Limb (tissue), 2 donors: ENCODE measurements around the gene TSC1.
A peak's percentile ranks its signal among the peaks of the same experiment; 100 is the strongest.

Experiments
- DNase-seq, 2 donors: peaks; one replicate each; pipeline ENCODE4 v3.0.0-alpha.2; 2016; ENCODE audit errors: extremely low spot score in 2 of 2

The TSC1 gene

DNA sequence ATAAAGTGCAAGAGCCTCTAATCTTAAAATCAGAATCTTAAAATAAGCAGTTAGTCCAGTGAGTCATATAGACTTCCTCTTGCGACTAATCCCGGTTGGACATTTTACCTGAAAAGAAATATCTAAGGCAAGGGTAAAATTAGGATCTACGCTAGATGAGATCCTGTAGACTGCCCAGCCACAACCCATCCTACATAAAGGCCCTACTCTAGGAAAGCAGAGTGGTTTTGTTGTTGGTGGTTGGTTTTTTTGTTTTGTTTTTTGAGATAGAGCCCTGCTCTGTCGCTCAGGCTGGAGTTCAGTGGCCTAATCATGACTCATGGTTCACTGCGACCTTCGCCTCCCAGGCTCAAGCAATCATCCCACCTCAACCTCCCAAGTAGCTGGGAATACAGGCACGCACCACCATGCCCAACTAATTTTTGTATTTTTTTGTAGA lies 6.9 kb downstream of the TSC1 start:
- no peak for DNase-seq

DNA sequence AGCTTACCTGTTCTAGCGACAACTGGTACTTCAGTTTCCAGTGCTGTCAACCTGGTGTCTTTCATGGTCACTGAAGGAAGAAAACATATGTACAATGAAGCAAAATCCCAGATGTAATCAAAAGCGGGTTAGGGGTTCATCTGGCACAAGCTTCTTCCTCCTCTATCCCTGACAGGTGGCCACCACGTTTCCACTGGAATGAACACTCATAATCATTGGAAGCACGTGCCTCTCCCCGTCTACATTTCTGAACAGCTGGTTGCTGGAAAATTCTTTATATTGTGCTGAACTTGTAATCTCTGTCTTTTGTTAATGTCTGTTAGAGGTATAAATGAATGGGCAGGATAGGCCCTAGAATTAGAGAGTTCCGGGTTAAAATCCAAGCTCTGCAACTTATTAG lies 9.4 kb downstream of the TSC1 start:
- no peak for DNase-seq

DNA sequence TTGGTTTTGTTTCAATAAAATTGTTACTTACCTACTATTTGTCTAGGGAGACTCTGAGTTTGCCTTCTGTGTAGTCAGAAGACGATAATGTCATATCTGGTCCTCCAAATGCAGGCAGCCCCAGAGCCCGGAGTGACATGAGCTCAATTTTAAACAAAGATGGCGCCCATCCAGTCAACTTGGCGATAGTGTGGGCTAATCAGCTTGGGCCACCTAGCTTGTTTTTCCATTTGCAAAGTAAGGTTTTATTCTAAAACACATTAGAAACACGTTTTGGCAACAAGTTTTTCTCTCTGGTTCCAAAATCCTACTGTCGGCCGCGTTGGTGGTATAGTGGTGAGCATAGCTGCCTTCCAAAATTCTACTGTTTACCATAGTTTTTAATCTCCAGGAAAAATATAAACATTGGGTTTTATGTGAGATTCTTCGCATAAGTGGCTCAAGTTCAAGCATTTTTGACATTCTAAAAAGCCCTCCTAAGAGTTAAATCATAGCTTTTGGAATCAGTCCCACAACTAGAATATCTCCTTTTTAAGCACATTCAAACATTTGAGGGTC lies 13.2 kb downstream of the TSC1 start:
- DNase-seq, result no peak

DNA sequence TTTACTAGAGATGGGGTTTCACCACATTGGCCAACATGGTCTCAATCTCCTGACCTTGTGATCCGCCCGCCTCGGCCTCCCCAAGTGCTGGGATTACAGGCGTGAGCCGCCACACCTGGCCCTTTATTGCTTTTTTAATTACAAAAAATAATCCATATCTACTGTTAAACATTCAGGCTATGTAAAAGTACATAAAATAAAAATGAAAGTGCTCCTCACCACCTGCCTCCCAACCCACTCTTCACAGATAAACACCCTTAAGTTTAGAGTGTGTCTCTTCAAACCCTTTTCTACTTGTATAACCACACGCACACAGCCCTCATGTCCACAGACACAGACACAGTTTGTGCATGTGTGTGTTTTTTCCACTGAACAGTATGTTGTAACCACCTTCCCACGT lies 16.7 kb downstream of the TSC1 start:
- no peak for DNase-seq

DNA sequence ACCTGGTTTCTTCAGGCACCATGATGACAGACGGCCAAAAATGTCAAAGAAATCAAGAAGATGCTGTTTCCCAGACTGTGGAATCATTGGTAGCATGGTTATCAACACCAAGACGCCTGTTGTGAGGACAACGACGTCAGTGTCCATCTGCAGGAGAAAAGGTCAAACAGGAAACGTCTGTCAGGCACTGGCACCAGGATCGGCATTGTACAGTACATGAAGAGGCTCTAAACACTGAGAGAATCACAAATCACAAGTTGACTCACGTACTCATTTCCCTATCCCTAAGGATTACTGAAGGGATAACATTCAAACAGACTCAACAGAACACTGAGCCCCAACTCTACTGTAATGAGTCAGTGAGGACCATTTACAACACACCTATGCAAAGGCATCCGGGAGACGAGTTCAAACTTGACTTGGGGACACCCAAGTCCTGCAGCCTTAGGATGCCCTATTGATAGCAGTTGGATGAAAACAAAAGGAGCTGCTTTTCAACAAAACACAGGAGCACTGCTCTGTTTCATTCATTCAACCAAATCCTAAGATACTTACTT lies 21.0 kb downstream of the TSC1 start:
- DNase-seq, result no peak

DNA sequence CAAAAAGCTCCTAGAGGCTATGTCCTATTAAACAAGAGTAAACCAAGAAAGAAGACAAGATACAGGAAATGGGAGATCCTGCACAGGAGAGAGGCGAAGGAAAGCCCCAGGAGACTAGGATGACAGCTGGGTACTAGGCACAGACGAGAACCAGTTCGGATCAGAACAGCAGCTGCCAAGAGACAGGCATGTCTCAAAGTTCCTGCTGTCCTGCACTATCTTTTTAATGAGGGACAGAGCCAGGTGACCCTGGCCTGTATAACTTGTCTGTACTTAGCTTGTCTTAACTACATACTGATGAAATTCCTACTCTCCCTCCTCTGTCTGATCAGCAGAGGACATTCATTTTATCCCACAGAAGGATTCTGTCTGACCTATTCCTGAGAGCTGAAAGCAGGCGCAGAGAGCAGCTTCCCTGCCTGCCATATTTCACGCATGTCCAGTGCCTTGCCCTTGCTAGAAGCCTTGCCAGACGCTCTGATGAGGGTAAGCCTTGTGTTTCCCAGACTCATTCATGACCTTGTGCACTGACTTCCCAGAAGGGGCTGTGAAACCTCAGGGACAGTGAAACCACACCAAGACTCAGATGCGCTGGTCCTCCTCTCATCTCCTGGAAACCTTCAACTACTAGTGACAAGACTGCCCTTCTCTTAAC lies 24.7 kb downstream of the TSC1 start:
- DNase-seq, result no peak

DNA sequence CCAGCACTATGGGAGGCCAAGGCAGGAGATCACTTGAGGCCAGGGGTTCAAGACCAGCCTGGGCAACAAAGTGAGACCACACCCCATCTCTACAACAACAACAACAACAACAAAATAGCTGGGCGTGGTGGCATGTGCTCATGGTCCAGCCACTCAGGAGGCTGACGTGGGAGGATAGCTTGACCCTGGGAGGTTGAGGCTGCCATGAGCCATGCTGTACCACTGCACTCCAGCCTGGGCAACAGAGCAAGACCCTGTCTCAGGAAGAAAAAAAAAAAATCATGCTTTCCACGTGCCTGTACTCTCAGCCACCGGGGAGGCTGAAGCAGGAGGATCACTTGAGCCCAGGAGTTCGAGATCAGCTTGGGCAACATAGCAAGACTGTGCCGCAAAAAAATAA lies 29.5 kb downstream of the TSC1 start:
- DNase-seq, result no peak

DNA sequence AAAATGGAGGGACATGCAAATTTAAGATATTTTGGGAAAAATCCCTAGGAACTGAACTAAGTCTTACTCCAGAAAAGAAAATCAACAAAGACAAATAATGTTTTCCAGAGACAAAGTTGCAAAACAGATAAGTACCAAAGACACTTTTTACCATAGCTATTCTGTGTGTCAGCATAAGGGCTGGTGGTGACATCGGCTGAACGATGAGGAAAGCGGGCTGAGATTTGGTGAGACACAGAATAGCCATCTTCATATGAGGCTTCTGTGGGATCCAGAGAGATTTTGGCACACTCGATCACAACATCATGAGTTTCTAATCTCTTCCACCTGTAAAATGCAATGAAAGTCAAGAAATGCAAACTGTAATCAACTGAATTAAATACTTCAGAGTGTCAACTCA lies 32.3 kb downstream of the TSC1 start:
- no peak for DNase-seq

DNA sequence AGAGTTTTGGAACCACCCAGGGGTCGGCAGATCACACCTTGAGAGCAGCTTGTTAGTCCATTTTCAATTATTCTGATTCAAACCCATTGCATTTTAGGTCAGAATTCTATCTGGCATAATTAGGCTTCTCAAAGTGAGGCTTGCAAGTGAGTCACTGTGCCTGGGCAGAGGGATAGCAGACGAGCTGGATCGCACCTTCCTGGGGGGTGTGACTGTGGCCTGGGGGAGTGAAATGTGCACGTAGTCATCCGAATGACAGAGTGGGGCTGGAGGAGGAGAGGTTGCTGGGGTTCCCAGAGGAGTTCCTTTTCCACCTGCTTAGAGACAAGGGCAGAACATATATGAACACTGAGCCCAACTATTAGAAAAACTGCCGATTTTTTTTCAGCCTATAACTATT lies 34.0 kb downstream of the TSC1 start:
- DNase-seq, result no peak

DNA sequence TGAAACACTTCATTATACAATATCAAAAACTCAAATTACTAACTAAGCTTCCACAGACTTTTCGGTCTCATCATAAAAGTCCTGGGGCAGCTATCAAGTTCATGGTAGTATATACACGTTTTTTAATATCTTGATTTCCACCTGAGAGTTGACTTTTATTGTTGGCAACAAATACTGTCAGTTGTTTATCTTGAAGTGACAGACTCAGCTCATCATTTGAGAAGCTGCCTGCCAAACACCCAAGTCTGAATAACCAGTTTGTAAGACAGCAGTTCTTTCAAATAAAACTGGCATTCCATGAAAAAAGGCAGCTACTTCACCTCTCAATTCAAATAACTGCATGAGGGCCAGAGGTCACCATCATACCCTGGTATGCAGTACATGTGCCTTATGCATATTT lies 35.1 kb downstream of the TSC1 start:
- DNase-seq, result no peak

DNA sequence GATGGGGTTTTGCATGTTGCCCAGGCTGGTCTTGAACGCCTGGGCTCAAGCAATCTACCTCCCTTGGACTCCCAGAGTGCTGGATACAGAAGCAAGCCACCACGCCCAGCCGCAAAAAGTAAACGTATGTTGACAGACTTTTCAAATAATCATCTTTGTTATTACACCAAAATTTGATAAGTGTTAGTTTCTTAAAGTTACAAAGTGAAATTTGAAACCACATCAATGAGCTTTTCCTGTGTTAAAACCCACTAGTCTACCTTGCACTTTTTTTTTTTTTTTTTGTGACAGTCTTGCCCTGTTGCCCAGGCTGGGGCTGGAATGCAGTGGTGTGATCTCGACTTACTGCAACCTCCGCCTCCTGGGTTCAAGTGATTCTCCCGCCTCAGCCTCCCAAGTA lies 35.8 kb downstream of the TSC1 start:
- DNase-seq, result no peak

DNA sequence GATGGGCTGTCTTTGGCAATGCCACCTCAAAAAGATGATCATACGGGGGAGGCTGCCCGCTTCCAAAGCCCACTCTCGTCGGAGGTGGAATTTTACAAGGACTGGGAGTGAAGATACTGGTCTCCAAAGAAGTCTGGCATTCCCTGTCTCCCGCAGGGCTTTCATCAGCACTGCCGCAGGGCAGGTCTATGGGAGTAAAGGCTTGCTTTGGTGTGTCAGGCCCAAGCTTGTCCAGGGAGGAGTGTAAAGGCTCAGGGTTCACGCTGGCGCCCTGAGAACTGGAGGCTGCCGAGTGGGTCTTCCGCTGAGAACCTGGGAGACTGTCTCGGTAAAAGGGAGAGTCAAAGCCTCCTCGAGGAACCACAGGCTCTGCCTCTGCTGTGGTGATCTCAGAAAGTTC lies 38.7 kb downstream of the TSC1 start:
- no peak for DNase-seq

DNA sequence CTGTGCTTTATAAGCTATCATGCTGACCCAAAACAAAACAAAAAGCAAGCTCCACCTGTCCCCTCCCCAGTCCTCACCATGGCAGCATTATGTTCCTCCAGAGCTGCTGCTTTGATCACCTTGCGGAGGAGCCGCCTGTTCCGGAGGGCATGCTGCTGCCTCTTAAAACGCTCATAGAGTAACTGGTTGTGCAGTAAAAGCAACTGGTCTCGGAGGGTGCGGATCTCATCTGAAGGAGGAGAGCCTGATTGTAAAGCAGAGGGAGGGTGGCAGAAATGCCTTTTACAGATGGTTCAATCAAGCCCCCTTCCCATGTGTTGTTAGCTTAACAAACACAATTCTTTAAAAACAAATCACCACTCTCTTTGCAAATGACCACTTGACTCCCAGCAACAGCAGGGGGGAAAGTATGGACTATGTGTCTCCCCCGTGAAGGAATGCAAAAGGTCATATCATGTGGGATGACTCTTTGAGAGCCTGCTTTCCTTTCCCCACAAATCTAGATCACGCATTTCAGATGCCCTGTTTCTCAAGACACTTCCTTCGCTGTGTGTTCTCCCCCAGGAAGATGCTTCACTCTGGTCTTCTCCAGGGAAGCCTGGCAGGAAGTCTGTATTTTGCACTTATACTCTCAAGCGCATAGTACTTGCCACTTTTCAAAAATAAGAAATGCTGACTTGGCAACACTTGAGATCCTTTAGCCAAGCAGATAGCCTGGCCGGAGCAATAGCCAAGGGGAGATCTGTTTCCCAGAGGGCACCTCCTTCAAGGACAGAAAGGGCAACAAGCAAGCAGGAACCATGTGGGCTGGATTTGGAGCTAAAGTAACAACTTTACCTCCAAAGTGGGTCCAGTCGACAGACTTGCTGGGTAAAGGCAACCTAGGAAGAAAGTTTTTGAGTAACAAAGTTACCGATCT lies 40.6 kb downstream of the TSC1 start:
- DNase-seq, result no peak

DNA sequence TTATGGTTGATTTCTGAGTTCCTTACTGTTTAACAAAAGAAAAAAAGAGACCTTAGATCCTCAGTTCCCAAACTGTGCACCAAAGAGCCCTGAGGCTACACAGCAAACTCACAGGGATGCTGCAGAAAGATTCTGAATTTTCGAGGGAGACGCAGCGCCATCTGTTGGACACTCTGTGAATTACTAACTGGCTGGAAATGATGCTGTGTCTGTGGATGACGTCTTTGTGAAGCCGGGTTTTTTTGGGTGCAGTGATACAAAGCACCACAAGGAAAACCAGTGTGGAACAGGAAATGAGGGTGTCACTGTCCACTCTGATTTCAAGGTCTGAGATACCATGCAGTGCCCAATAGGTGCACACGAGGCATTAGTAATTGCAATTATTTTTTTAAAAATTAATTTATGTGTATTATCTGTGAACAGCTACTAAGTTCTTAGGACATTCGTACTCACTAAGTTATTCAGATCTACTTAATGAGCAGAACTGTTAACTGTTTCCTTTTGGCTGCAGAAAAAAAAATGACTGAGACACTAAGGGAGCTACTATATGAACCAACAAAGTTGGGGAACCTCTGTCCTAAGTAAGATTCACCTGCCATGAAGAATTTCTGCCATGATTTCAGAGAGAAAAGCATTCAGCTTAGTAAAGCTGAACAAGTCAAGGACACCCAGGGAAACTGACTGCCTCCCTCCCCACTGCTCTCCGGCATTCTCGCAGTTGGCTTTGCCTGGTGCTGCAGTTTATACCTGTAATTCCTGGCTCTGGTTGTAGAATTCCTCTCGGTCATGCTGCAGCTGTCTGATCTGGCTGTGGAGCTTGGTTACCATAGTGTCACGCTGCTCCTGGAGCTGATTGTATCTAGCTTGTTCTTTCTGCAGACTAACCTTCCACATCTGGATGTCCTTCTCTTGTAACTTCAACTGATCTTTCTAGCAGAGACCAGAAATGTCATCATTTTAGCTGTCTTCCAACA lies 42.3 kb downstream of the TSC1 start:
- DNase-seq, result peak; percentile 79 to 89

DNA sequence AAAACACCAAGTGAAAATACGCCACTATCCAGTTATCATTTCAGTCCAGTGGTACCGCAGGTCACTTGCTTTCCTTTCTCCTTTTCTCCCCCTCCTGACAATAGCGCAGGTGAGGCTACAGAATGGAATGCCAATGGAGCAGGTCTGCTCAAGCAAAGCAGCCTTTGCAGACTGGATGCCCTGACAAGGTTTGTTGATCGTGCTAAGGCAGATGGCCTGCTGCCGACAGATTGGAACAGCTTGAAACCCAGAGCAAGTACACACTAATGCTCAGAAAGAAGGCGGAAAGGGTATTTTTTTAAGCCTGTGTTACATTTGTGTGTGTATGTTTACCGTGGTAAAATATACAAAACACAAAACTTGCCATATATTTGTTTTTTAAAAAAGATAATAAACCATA lies 46.4 kb downstream of the TSC1 start:
- no peak for DNase-seq

DNA sequence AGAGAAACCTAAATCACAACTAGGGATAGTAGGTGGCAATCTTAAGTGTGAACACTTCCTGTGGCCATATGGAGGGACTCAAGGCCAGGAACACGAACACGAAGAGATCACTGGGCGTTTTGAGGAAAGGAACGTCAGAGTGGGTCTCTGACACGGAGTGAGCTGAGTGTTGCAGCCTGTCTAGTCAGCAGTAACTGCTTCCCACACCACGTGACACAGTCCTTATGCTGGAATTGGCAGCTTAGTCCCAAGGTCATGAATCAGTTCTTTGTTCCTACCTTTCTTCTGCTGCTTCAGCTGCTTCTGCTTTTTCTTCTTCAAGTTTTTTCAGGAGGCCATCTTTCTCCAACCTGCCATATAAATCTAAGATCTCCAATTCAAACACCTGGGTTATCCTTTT lies 47.5 kb downstream of the TSC1 start:
- no peak for DNase-seq

DNA sequence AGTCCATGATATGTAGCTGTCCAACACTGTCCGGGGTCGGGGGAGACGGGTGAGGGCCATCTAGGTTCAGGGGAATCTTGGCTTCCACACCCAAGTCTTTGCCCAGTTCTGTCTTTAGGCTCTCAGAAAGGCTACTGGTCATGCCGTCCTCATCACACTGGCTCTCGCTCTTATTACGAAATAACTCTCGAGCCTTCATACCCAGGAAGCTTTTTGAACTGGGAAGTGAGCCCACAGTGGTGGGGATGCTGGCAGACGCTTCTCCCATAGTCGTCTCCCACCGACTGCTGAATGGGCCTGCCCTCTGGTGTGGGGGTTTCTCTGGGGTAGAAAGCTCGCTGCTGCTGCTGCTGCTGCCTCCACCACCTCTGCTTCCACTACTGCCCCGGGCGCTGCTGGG lies 48.2 kb downstream of the TSC1 start:
- DNase-seq, result no peak

DNA sequence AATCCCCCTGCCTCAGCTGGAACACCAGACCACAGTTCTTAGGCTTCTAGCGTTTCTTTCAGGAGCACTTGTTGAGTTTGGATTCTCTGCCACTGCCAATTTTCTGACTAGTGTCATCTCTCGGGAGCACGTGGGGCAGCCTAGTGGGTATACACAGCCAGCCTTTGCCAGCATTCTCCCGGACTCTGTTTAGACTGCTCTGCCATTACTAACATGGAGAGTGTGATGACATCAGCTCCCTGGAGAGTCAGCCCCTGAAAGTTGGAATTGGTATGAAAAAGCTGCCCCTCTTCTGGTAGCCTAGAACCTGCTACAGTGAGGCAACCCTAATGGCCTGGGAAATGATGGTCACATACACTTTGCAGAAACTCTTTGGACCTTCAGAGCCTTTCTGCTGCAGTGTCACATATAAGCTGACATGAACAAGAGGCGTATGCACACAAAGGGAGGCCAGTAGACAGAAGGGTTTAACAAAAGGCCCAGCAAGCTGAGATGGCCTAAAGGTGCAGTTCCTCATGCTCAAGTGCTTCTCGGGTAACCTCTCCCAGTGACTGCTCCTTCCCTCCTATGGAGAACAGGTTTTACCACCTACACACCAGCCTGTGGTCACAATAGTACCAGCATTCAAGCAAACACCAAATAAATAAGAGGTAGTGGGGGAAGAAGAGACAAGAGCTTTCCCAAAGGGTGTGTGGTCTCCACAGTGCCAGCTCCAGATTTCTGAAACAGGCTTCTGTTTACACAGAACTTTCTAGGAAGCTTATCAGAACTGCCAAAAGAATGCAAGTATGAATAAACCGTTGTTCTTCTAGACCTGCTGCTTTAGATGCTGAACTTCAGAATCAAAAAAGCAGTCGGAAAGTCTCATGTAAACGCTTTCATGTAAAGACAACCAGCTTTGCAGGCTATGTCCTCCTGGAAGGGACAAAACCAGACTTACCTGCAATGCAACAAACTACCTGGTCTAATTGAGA lies 49.3 kb downstream of the TSC1 start:
- DNase-seq, result no peak

DNA sequence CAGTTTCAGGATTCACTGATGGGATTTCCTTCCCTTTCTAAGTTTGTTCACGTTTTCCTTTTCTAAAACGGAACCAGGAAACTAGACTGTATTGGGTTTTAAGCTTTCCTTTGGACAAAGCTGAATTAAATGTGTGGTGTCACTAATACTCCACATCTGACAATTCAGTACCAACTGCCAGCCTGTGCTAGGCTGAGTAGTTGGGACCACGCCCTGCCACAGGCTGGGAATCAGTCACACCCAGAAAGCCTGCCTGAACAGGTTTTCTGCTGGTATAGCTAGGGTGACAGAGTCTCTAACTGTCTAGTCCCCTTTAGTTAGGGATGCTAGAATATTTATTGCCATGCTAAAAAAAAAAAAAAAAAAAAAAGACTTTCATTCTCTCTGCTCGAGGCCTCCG lies 50.1 kb downstream of the TSC1 start:
- DNase-seq, result no peak

DNA sequence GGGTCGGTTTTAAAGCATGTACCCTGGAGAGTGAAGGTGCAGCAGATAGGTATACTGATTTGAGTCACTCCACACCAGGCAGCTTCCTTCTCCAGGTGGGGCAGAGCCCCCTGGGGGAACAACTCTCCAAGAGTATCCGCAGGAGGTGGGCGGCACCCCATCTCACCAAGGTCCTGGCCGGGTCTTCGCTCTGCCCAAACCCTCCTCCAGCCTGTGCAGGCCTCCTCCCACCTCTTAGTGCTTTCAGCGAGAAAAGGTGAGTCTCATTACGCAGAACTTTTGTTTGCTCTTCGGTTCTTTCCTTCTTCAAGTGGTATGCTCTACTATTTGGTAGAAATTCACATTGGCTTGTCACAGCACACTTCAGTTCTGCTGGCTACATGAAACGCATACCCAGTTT lies 52.0 kb downstream of the TSC1 start:
- DNase-seq, result no peak
